Upper lobe of left lung (tissue), 4 donors: Measurements from ENCODE around the gene GSK3A.

Source experiments
- CTCF ChIP-seq, 6 experiments: fragments of 450-650 bp in 4 of 6; fragments of 200-600 bp in 2 of 6; sonication (generic) in 2 of 6; IDR thresholded peaks; one replicate each; pipeline ENCODE4 v1.5.1; 2016 to 2019; ENCODE audit warnings: antibody characterized with exemption in 6 of 6
- EP300 ChIP-seq, 4 donors: sonication (generic); formaldehyde crosslinking; IDR thresholded peaks; one replicate each; pipeline ENCODE4 v1.5.1; 2017; ENCODE audit warnings: antibody characterized with exemption in 4 of 4, control low read depth in 2 of 4
- POLR2A ChIP-seq, 4 donors: fragments of 450-650 bp; IDR thresholded peaks; one replicate each; pipeline ENCODE4 v1.5.1; 2016 to 2017; ENCODE audit warnings: antibody characterized with exemption in 4 of 4, mild to moderate bottlenecking in 2 of 4
- POLR2AphosphoS5 ChIP-seq, 2 donors: sonication (generic); formaldehyde crosslinking; IDR thresholded peaks; one replicate each; pipeline ENCODE4 v1.5.1; 2017; ENCODE audit warnings: antibody characterized with exemption in 2 of 2

GRCh38 chr19:42248270-42249148, 6.1 kb upstream of the GSK3A start:
- TF ChIP-seq CTCF (IDR thresholded peaks at IDR 0.05) (no peak), POLR2A (IDR thresholded peaks at IDR 0.05) (no peak), POLR2AphosphoS5 (IDR thresholded peaks at IDR 0.05) (no peak), EP300 (IDR thresholded peaks at IDR 0.05) (no peak)
